ENCODE results near the gene EVI5.

GRCh38 chr1:92764116-92764515 is 20.8 kb downstream of the EVI5 start:
- TF ChIP-seq, protein P1, sequence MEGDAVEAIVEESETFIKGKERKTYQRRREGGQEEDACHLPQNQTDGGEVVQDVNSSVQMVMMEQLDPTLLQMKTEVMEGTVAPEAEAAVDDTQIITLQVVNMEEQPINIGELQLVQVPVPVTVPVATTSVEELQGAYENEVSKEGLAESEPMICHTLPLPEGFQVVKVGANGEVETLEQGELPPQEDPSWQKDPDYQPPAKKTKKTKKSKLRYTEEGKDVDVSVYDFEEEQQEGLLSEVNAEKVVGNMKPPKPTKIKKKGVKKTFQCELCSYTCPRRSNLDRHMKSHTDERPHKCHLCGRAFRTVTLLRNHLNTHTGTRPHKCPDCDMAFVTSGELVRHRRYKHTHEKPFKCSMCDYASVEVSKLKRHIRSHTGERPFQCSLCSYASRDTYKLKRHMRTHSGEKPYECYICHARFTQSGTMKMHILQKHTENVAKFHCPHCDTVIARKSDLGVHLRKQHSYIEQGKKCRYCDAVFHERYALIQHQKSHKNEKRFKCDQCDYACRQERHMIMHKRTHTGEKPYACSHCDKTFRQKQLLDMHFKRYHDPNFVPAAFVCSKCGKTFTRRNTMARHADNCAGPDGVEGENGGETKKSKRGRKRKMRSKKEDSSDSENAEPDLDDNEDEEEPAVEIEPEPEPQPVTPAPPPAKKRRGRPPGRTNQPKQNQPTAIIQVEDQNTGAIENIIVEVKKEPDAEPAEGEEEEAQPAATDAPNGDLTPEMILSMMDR (IDR thresholded peaks at IDR 0.05), result no peak
- TF ChIP-seq POLR2A (IDR thresholded peaks at IDR 0.05), result no peak

All from adrenal gland (tissue), 5 donors.